OCI-LY3 (cell line): Measurements from ENCODE around the gene DAP.

ENCODE experiments used
- EZH2phosphoT487 ChIP-seq: fragments of 200-600 bp; shearing (Covaris generic); IDR thresholded peaks from 2 replicates; pipeline ENCODE4 v1.6.1; 2018; ENCODE audit warnings: antibody characterized with exemption, mixed run types, low read depth
- TF ChIP-seq, protein P1 (sequence below): fragments of 200-600, 300-600 bp; sonication (generic); IDR thresholded peaks from 2 replicates; pipeline ENCODE4 v1.5.1; 2014; ENCODE audit warnings: antibody characterized with exemption, low read length, low read depth

DNA sequence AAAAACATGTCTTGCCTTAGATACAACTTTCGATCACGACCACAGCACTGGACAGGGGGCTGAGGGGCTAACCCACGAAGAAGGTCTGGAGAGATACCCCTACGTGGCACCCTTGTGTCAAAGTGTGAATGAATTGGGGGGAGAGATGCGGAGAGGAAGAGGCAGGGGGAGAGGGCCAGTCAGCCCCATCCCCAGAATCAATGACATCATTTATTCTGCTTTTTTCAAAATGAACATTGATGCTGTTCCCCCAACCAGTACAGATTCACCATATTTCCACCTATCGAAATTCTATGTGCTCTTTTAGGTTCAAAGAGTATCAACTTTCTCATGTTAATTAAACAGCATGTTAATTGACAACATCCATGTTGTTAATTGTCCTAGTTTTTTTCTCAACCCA is 32.4 kb downstream of the DAP start:
- TF ChIP-seq, protein P1, sequence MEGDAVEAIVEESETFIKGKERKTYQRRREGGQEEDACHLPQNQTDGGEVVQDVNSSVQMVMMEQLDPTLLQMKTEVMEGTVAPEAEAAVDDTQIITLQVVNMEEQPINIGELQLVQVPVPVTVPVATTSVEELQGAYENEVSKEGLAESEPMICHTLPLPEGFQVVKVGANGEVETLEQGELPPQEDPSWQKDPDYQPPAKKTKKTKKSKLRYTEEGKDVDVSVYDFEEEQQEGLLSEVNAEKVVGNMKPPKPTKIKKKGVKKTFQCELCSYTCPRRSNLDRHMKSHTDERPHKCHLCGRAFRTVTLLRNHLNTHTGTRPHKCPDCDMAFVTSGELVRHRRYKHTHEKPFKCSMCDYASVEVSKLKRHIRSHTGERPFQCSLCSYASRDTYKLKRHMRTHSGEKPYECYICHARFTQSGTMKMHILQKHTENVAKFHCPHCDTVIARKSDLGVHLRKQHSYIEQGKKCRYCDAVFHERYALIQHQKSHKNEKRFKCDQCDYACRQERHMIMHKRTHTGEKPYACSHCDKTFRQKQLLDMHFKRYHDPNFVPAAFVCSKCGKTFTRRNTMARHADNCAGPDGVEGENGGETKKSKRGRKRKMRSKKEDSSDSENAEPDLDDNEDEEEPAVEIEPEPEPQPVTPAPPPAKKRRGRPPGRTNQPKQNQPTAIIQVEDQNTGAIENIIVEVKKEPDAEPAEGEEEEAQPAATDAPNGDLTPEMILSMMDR: no peak
- TF ChIP-seq EZH2phosphoT487: no peak
